ENCODE results near the gene RPE65.

RPE65 gene

GRCh38 chr1:68449901-68450300 lies at the start of gene RPE65:
Gene RPE65 (minus strand): TSS chr1:68449954. CDS start chr1:68449905, 49 bp downstream.
- TF ChIP-seq CTCF (IDR thresholded peaks at IDR 0.05) = no peak

GRCh38 chr1:68497358-68497698 lies 47.6 kb upstream of the RPE65 start:
- no peak for TF ChIP-seq CTCF (IDR thresholded peaks at IDR 0.05)

GRCh38 chr1:68496680-68497357 lies 47.1 kb upstream of the RPE65 start, which contains the start of gene DEPDC1:
Gene DEPDC1 (minus strand): TSS chr1:68497082. CDS start chr1:68496999, 83 bp downstream.
- TF ChIP-seq CTCF (IDR thresholded peaks at IDR 0.05) = no peak

GRCh38 chr1:68495968-68496679 lies 46.4 kb upstream of the RPE65 start:
- TF ChIP-seq CTCF (IDR thresholded peaks at IDR 0.05) = no peak

GRCh38 chr1:68495532-68495931 lies 45.8 kb upstream of the RPE65 start:
- no peak for TF ChIP-seq CTCF (IDR thresholded peaks at IDR 0.05)

GRCh38 chr1:68493193-68493592 lies 43.4 kb upstream of the RPE65 start:
- TF ChIP-seq CTCF (IDR thresholded peaks at IDR 0.05) = no peak

- TF ChIP-seq CTCF (IDR thresholded peaks at IDR 0.05) = no peak
Measured at GRCh38 chr1:68490046-68490651, 40.4 kb upstream of the RPE65 start.

Measured in LNCAP (cell line).